OCI-LY1 (cell line): Measurements from ENCODE around the gene ACOT11.

Source experiments
- CTCF ChIP-seq: fragments of 200-600 bp; sonication (generic), shearing (Covaris generic); IDR thresholded peaks from 2 replicates; pipeline ENCODE4 v1.5.1; 2017; ENCODE audit warnings: mild to moderate bottlenecking, antibody characterized with exemption, low read length, moderate library complexity, mixed read lengths
- EZH2 ChIP-seq: fragments of 200-600 bp; sonication (generic), shearing (Covaris generic); IDR thresholded peaks from 2 replicates; pipeline ENCODE4 v1.8.0; 2017; ENCODE audit warnings: borderline replicate concordance, mixed run types, mild to moderate bottlenecking, antibody characterized with exemption, low read length, moderate library complexity, mixed read lengths

- TF ChIP-seq CTCF (no peak), EZH2 (no peak)
Measured at GRCh38 chr1:54645806-54646676, 98.0 kb downstream of the ACOT11 start.
